AG04449 (cell line): ENCODE results near the gene CSTA.
"Not testable (repeated sequence)": the region's sequence is repeated elsewhere in the genome, so short reads cannot be mapped to it uniquely, and the experiment has no call there.

Experiments used
- CTCF ChIA-PET: fragments of 350-600 bp; formaldehyde crosslinking; extraction: SDS; loops from one replicate; lab custom pipeline; 2021; ENCODE audit warnings: antibody characterized with exemption; lab: Yijun Ruan, JAX
- POLR2A ChIA-PET: fragments of 400-600, 350-600 bp; formaldehyde crosslinking; extraction: SDS; loops from one replicate; lab custom pipeline; 2020; ENCODE audit warnings: antibody characterized with exemption, inconsistent platforms; lab: Yijun Ruan, JAX
- DNase-seq: peaks from one replicate; pipeline ENCODE4 v3.0.0-alpha.2; 2010; ENCODE audit warnings: low read depth, low spot score
- H3K4me3 ChIP-seq: 2 replicates; pipeline ENCODE4 v1.5.1; 2011; ENCODE audit warnings: low read depth, mild to moderate bottlenecking, control low read depth, low read length
- TF ChIP-seq, protein P1 (sequence below): IDR thresholded peaks from one replicate; pipeline ENCODE4 v1.5.1; 2011; ENCODE audit warnings: mild to moderate bottlenecking, moderate library complexity, low read length, control low read depth, inconsistent platforms; ENCODE audit not compliant: insufficient read depth; ENCODE audit errors: missing control alignments

The CSTA gene

DNA sequence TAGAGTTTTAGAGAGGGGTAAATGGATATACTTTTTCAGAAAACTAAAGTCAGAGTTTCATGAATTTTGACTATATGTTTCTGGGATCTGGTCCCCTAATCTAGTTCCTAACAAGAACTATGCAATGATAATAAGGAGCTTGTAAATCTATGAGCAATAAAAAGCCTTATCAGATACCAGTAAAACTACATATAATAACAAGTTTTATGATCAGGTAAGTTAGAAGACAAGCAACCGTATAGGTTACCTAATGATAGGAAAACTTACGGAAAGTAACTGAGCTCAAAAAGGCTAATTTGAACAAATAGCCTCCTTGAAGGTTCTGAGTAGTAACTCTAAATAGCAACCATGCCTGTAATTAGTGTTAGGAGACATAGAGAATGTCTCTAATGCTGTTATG is 37.0 kb downstream of the CSTA start:
- ChIA-PET POLR2A (no interaction called here), CTCF (interaction anchor here (1.1 kb wide), 1 partner anchor 9 kb away, joined by 3 read pairs; no protein-coding TSS in a partner anchor)
- no peak for DNase-seq
- H3K4me3 ChIP-seq = no peak overlapping the region
- TF ChIP-seq, protein P1, sequence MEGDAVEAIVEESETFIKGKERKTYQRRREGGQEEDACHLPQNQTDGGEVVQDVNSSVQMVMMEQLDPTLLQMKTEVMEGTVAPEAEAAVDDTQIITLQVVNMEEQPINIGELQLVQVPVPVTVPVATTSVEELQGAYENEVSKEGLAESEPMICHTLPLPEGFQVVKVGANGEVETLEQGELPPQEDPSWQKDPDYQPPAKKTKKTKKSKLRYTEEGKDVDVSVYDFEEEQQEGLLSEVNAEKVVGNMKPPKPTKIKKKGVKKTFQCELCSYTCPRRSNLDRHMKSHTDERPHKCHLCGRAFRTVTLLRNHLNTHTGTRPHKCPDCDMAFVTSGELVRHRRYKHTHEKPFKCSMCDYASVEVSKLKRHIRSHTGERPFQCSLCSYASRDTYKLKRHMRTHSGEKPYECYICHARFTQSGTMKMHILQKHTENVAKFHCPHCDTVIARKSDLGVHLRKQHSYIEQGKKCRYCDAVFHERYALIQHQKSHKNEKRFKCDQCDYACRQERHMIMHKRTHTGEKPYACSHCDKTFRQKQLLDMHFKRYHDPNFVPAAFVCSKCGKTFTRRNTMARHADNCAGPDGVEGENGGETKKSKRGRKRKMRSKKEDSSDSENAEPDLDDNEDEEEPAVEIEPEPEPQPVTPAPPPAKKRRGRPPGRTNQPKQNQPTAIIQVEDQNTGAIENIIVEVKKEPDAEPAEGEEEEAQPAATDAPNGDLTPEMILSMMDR = no peak

DNA sequence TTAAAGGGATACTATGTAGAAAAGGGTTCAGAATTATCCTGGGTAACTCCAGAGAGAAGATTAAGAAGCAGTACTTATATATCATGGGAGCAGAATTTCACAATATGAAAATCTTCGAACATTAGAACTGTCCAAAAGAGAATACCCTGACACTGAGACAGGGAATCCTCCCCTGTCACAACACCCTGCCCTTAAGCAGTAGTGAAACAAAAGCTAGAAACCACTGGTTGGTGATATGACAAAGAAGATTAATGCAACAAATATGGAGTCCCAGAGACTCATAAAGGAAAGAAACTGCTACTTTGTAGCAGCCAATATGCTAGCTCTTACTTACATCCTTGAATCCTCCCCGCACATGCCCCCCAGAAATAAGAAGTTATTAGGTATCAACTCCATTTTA is 39.4 kb downstream of the CSTA start:
- H3K4me3 ChIP-seq = no peak overlapping the region
- no peak for DNase-seq
- ChIA-PET POLR2A (no interaction called here), CTCF (no interaction called here)
- TF ChIP-seq, protein P1 = no peak

DNA sequence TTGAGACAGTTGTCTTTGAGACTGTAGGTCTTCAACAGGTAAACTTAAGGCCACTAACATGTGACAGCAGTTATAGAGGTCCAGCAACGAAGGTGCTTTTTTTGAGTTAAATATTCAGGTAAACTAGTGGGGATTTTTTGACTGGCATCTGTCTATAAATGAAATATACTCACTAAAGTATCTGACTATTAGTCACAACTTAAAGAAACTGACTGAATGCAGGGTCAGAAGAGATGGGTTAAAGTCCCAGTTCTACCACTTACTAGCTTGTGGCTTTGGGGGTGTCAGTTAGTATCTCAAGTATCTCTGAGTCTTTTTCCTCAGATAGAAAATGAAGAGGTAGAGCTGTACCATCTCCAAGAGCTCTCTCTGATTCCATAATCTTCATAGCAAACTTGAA is 40.0 kb downstream of the CSTA start:
- TF ChIP-seq, protein P1 = no peak
- CTCF ChIA-PET = no interaction called here
- DNase-seq = no peak
- H3K4me3 ChIP-seq = no peak overlapping the region
- POLR2A ChIA-PET = no interaction called here

DNA sequence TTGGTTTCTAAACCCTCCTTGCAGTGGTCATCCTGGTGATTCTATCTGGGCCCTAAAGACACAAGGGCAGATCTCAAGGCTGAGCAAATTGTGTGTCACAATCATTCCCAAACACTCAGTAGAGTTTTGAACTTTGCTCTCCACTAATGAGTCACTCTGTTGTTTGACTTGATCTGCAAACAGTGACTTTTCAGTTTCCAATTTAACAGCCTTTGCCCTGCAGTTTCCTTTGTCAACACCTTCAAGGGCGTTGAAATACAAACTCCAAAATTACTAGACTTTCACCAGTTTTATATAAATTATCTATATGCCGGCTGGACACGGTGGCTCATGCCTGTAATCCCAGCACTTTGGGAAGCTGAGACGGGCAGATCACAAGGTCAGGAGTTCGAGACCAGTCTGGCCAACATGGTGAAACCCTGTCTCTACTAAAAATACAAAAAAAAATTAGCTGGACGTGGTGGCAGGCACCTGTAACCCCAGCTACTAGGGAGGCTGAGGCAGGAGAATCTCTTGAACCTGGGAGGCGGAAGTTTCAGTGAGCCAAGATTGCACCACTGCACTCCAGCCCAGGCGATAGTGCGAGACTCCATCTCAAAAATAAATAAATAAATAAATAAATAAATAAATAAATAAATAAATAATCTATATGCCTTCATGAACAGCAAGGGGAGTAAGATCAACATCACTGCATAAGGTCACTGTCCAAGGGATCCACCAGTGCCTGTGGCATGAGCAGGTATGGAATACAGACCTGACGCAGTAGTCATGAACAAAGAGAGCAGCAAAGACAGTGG is 40.7 kb downstream of the CSTA start:
- H3K4me3 ChIP-seq, CTCF ChIA-PET, DNase-seq, POLR2A ChIA-PET: not testable (repeated sequence)

DNA sequence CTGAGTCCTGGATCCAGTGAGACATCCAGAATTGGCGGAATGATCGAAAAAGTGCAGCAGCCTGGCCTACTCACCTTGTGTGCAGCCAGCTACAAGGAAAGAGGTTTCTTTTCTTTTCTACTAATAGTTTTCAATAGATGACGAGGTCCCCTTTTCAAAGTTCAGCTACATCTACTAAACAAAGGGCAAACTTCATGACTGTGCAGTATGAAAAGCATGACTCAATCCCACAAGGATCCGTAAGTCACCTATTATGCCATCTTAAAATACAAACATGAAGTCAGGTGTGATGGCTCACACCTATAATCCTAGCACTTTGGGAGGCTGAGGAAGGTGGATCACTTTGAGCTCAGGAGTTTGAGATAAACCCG is 41.3 kb downstream of the CSTA start:
- TF ChIP-seq, protein P1 = no peak
- H3K4me3 ChIP-seq = no peak overlapping the region
- CTCF ChIA-PET = no interaction called here
- no peak for DNase-seq
- POLR2A ChIA-PET = no interaction called here

DNA sequence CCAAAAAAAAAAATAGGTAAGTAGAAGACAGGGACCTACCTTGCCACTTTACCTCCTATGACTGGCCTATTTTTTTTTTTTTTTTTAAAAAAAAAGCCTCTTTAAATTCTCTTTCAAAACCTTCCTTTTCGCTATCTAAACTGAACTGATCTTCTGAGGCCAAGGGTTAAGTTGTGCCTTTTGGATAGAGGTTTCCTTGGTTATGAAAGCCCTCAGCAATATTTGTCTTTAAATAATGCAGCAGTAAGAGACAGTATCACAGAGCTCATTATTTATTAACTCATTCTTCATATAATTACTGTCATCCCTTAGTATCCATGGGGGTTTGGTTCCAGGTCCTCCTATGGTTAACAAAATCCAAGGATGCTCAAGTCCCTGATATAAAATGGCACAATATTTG is 49.0 kb downstream of the CSTA start:
- H3K4me3 ChIP-seq = no peak overlapping the region
- POLR2A ChIA-PET = no interaction called here
- DNase-seq = no peak
- TF ChIP-seq, protein P1 = no peak
- CTCF ChIA-PET = no interaction called here

DNA sequence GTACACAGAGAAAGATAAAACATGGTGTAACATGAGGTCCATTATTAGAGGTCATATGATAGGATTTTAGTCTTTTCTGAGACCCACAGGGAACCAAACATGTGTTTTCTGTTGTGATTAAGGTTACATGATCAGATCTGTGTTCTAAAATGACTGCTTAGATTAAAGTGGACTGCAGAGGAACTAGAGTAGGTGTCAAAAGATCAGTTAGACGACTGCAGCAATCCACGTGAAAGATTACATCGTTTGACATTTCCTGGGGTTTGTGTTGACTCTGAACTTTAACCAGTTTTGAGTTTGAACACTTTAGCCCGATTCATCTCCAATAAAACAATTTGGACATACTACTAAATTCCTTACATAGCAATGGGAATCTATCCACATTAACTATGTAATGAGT is 52.9 kb downstream of the CSTA start:
- CTCF ChIA-PET = no interaction called here
- DNase-seq = no peak
- H3K4me3 ChIP-seq = no peak overlapping the region
- POLR2A ChIA-PET = no interaction called here
- TF ChIP-seq, protein P1 = no peak
